Suppressor macrophage (primary cell): ENCODE results near the gene MRPS16.
A peak's percentile ranks its signal among the peaks of the same experiment; 100 is the strongest.

ENCODE experiments used
- DNase-seq, 4 experiments: peaks; one replicate each; pipeline ENCODE4 v3.0.0-alpha.2; 2020 to 2022

MRPS16 gene

DNA sequence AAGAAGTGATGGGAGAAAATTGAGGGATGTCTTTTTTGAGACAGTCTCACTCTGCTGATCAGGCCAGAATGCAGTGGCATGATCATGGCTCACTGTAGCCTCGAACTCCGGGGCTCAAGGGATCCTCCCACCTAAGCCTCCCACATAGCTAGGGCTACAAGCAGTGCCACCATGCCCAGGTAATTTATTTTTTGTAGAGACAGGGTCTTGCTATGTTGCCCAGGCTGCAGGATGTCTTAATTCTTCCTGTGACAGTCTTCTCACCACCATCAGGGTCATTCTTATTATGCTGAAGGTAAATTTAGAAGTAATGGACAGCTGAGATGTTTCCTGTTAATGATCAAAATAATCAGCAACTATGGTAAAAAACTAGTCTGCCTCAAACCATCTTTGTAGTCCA is 12.5 kb downstream of the MRPS16 start:
- DNase-seq, result no peak

DNA sequence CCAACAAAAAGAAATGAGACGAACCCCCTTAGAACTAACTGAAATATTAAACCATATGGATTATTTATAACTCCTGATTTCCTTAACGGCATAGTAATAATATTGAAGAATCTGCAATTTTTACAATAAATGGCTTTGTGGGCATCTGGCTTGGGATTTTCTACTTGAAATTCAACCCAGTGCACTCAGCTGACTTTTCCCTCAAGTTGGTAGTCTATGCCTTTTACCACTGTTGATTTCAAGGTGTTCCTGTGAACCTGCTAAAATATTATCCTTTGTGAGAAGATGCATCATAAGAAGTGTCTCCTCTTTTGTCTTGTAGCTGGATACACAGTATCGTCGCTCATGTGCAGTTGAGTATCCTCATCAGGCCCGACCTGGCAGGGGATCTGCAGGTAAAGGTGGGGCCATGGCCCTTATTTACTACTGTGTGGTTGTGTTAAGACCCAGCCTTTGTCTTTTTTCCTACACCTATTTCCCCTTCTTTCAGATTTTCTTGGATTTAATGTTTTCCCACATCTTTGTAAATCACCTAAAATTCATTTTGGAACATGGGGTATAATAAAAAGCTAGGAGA is 13.4 kb downstream of the MRPS16 start:
- no peak for DNase-seq

DNA sequence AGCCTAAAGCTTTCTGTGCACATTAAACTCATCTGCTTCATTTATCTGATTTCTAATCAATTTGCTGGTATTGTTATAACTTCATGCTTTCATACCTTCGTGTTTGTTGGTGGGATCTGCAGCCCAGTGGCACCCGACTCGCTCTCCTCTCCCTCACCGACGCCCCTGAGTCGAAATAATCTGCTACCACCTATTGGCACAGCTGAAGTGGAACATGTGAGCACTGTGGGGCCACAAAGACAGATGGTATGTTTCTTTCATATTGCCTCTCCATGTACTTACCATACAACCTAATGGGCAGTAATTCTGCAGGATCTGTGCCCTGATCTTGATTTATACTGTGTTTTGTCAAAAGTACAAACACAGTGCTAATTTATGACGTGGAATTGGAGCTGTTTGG is 17.7 kb downstream of the MRPS16 start:
- no peak for DNase-seq

DNA sequence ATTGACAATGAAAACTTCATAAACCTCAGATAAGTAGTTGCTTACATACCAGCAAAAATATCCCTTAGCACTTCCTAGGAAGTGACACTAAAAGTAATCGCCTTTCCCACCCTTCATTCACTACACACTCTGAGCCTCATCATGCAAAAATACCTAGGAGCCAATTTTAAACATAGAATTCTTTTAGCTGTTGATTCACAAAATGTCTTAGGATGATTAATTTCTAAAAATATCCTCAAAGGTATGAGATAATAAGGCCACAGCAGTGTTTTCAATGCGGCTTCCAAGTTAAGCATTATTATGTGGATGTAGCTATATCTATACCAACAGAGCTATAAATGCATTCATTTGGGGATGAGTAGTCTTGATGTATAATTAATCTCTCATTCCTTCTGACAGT is 18.6 kb downstream of the MRPS16 start:
- DNase-seq, result no peak

- peak in 3 of 4 experiments; percentile 11 to 29 (median 23) for DNase-seq
These were observed 19.6 kb downstream of the MRPS16 start for GRCh38 chr10:73232887-73233286.

DNA sequence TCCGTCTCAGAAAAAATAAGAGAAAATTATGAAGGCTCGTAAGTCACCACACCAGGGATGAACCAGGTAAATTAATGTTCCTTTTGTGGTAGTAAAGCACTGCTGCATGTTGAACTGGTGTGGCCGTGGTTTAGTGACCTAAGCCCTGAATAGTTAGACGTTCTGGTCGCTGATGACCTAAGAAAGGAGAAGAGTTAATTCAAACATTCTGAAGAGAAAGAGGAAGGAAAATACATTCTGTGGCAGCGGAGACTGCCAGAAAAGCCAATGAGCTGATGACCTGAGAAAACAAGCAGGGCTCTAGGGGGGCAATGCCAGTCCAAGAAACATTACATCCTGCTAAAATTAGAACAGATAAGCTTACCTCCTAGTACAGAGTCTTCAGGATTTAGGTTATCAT is 22.9 kb downstream of the MRPS16 start:
- peak; percentile 65 to 84 (median 76) for DNase-seq

- peak; percentile 46 to 81 (median 68) for DNase-seq
These were observed 24.2 kb downstream of the MRPS16 start for GRCh38 chr10:73228247-73228646.

DNA sequence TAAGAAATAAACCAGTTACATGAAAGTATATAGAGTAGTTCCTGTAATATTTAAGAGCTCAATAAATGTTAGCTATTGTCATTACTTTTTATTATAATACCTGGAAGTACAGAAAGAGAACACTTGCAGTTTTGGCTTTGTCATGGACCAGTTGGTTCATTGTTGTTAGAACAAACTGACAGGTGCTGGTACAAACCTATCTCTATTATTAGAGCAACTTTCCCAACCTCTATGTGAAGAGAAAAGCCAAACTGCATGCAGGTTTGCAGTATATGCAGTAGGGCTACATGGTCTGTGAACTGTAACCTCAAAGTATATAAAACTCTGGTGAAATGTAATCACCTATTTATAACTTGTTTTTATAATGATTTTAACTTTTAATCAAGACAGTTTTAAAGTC is 25.8 kb downstream of the MRPS16 start:
- no peak for DNase-seq

GRCh38 chr10:73225518-73225917 is 26.9 kb downstream of the MRPS16 start:
- DNase-seq, result no peak

DNA sequence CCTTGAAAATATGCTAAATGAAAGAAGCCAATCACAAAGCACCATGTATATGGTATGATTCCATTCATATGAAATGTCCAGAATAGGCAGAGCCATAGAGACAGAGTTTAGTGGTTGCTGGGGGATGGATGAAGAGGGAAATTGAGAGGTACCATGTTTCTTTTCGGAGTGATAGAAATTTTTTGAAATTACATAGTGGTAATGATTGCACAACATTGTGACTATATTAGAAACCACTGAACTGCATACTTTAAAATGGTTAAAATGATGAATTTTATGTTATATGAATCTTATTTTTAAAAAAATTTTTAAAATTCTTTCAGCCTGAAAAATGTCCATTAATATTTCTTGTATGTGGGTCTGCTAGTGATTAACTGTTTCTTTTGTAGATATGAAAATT is 31.5 kb downstream of the MRPS16 start:
- no peak for DNase-seq

- no peak for DNase-seq
These were observed 33.1 kb downstream of the MRPS16 start for GRCh38 chr10:73219384-73219783.

GRCh38 chr10:73218431-73219191 is 33.8 kb downstream of the MRPS16 start:
- DNase-seq, result peak in 3 of 4 experiments; percentile 14 to 40 (median 38)

DNA sequence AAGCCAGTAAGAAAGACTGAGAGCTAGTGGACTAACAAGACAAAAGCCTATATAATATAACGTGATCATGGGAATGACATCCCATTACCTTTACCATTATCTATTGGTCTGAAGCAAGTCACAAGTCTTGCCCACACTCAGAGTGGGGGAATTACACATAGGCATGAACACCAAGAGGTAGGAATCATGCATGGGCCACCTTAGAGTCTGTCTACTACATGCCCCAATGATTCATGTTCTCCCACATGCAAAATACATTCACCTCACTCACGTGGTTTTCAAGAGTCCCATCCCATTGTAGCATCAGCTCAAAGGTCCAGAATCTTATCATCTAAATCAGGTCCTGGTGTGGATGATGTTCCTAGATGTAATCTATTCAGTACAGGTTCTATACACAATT is 34.8 kb downstream of the MRPS16 start:
- DNase-seq, result no peak

- DNase-seq, result no peak
These were observed 36.7 kb downstream of the MRPS16 start for GRCh38 chr10:73215749-73216148.

DNA sequence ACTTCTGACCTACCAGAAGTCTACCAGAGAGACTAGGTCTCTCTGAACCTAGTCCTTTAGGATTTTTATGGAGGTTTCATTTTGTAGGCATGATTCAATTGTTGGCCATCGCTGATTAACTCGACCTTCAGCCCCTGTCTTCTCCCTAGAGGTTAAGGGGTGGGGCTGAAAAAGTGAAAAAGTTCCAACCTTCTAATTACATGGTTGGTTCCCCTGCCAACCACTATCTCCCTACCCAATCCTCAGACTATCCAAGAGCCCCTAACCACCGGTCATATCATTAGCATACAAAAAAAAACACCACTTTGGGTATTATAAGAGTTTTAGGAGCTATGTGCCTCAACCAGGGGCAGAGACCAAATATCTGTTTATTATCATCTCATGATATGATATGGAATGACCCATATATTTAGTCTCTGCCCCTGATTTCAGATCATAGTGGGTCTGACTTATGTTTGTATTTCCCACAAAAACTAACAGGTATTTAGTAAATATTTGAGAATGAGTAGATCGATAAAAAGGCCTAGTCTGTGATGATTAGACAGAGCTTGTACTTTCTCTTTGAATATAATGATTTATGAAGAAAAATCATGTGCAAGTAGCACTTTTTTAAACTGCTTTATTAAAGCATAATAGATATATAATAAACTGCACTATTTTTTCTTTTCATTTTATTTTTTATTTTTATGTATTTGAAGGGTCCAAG is 41.2 kb downstream of the MRPS16 start:
- no peak for DNase-seq

DNA sequence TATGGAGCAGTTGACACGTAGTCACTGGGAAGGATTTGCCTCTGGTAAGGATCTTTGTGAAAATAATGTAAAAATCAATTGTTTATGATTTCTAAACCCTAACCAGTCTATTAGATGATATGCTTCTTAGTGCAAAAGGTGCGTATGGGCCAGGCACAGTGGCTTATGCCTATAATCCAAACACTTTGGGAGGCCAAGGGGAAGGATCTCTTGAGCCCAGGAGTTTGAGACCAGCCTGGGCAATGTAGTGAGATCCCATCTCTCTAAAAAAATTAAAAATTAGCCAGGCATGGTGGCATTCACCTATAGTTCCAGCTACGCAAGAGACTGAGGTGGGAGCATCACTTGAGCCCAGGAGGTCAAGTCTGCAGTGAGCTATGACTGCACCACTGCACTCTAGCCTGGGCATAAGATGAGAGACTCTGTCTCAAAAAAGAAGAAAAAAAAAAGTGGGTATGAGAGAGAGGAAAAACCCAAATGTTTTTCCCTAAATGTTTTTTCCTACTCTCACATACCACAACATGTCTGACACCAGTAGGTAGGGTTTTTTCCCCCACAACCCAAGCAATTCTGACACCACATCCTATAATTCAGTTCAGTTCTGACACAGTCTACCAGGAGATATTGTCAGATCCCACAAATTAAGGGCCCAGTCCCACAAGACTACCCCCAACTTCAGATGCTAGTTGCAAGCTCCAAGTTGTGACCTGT is 41.9 kb downstream of the MRPS16 start:
- DNase-seq, result no peak

- DNase-seq, result no peak
These were observed 42.7 kb downstream of the MRPS16 start for GRCh38 chr10:73209705-73210104.

DNA sequence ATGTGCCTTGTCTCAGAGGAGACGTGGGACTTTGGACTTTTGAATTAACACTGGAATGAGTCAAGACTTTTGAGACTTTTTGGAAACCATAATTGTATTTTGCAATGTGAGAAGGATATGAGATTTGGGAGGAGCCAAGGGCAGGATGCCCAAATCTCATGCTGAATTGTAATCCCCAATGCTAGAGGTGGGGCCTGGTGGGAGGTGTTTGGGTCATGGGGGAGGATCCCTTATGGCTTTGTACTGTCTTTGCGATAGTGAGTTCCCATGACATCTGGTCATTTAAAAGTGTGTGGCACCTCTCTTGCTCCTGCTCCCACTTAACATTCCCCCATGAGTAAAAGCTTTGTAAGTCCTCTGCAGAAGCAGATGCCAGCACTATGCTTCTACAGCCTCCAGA is 44.6 kb downstream of the MRPS16 start:
- no peak for DNase-seq

DNA sequence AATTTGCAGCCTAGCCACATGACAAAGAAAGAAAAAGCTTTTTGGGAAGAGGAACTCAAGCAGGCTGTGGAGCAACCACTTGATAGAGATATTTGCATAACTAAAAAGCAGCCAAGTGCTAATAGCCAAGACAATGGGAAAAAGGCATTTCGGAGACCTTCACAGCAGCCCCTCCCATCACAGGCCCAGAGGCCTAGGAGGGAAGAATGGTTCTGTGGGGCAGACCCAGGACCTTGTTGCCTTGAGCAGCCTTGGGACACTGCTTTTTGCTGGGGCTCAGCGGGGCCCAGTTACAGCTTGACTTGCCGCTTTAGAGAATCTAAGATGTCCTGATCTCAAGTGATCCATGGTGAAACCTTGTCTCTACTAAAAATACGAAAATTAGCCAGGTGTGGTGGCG is 46.1 kb downstream of the MRPS16 start:
- peak in 3 of 4 experiments; percentile 5 to 30 (median 14) for DNase-seq

- peak; percentile 24 to 61 (median 46) for DNase-seq
These were observed 46.6 kb downstream of the MRPS16 start for GRCh38 chr10:73205890-73206289.

DNA sequence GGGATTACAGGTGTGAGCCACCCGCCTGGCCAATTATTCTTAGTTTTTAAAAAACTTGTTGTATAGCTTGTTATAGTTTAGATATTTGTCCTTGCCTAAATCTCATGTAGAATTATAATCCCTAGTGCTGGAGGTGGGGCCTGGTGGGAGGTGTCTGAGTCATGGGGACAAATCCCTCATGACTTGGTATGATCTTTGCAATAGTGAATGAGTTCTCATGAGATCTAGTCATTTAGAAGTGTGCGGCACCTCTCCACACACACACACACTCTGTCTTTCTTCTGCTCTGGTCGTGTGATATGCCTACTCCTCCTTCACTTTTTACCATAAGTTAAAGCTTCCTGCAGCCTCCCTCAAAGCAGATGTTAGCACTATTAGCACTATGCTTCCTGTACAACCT is 47.4 kb downstream of the MRPS16 start:
- DNase-seq, result peak; percentile 14 to 67 (median 44)
